GM23338 (cell line): Measurements from ENCODE around the gene MAP3K9. TPM values are rescaled to one million over a fixed set of nuclear protein-coding genes. Genes with fewer than 3 reads are reported as not detected.

Source experiments
- ATAC-seq: fragments of 200-7000 bp; cut with Tn5 transposase; 3 replicates; pipeline ENCODE4 v1.9.1; 2020
- DNase-seq: peaks from one replicate; pipeline ENCODE4 v3.0.0-alpha.2; 2015; ENCODE audit warnings: low spot score
- H2AFZ ChIP-seq: fragments of 200-600 bp; sonication (generic); 2 replicates; pipeline ENCODE4 v1.8.0; 2016; ENCODE audit warnings: antibody characterized with exemption, mild to moderate bottlenecking, moderate library complexity
- H3F3A ChIP-seq: fragments of 200-600 bp; sonication (generic); replicated peaks from 2 replicates; pipeline ENCODE4 v1.8.0; 2017; ENCODE audit warnings: antibody characterized with exemption, mixed run types, low read depth
- H3K27ac ChIP-seq: fragments of 200-600 bp; sonication (generic); 2 replicates; pipeline ENCODE4 v1.6.1; 2016; ENCODE audit warnings: low read depth
- H3K27me3 ChIP-seq: fragments of 200-600 bp; sonication (generic); 2 replicates; pipeline ENCODE4 v1.8.0; 2016; ENCODE audit warnings: mild to moderate bottlenecking, mixed run types, moderate library complexity; ENCODE audit not compliant: insufficient read depth
- H3K36me3 ChIP-seq: fragments of 200-600 bp; sonication (generic); 2 replicates; pipeline ENCODE4 v1.8.0; 2016; ENCODE audit warnings: mild to moderate bottlenecking; ENCODE audit not compliant: insufficient read depth
- H3K4me1 ChIP-seq: fragments of 200-600 bp; sonication (generic); 2 replicates; pipeline ENCODE4 v1.8.0; 2016; ENCODE audit warnings: mild to moderate bottlenecking, moderate library complexity; ENCODE audit not compliant: insufficient read depth
- H3K4me2 ChIP-seq: fragments of 200-600 bp; sonication (generic); 2 replicates; pipeline ENCODE4 v1.7.1; 2017; ENCODE audit warnings: mixed run types
- H3K4me3 ChIP-seq: fragments of 200-600 bp; sonication (generic); 2 replicates; pipeline ENCODE4 v1.6.1; 2016; ENCODE audit warnings: mixed run types
- H3K79me2 ChIP-seq: fragments of 200-600 bp; sonication (generic); replicated peaks from 2 replicates; pipeline ENCODE4 v1.8.0; 2017; ENCODE audit warnings: mild to moderate bottlenecking; ENCODE audit not compliant: insufficient read depth
- H3K9me2 ChIP-seq: fragments of 200-600 bp; sonication (generic); 2 replicates; pipeline ENCODE4 v1.8.0; 2017; ENCODE audit not compliant: insufficient read depth
- H4K20me1 ChIP-seq: fragments of 200-600 bp; sonication (generic); replicated peaks from 2 replicates; pipeline ENCODE4 v1.8.0; 2017; ENCODE audit warnings: mild to moderate bottlenecking; ENCODE audit not compliant: insufficient read depth
- H3K27ac Mint-ChIP-seq: 2 replicates; pipeline ENCODE4 v1.8.0; 2020; ENCODE audit warnings: inconsistent platforms, mild to moderate bottlenecking, moderate library complexity, mixed read lengths
- H3K27me3 Mint-ChIP-seq: 3 replicates; pipeline ENCODE4 v1.8.0; 2022; ENCODE audit warnings: low read depth, mild to moderate bottlenecking, moderate library complexity, mixed read lengths, inconsistent platforms; ENCODE audit not compliant: insufficient read depth, poor library complexity
- H3K36me3 Mint-ChIP-seq: 3 replicates; pipeline ENCODE4 v1.8.0; 2021; ENCODE audit warnings: low read depth, mild to moderate bottlenecking, inconsistent platforms, moderate library complexity, mixed read lengths
- H3K4me1 Mint-ChIP-seq: 3 replicates; pipeline ENCODE4 v1.8.0; 2020; ENCODE audit warnings: mild to moderate bottlenecking, inconsistent platforms, mixed read lengths
- H3K4me3 Mint-ChIP-seq: 3 replicates; pipeline ENCODE4 v1.8.0; 2021; ENCODE audit warnings: moderate library complexity, mild to moderate bottlenecking, inconsistent platforms, mixed read lengths
- H3K9me3 Mint-ChIP-seq: 3 replicates; pipeline ENCODE4 v1.8.0; 2020; ENCODE audit warnings: moderate library complexity, mild to moderate bottlenecking, inconsistent platforms, mixed read lengths
- CREB1 ChIP-seq: fragments of 250-450 bp; sonication (Bioruptor Pico); IDR thresholded peaks from 2 replicates; pipeline ENCODE4 v1.5.0; 2020; ENCODE audit warnings: low read depth, mild to moderate bottlenecking, moderate library complexity
- CTCF ChIP-seq, 2 experiments: fragments of 200-600 bp in 1 of 2; sonication (generic) in 1 of 2; conservative IDR thresholded peaks; 2 replicates each; pipeline versions ENCODE4 v1.5.1 to v1.6.1; 2016 to 2017; ENCODE audit warnings: antibody characterized with exemption in 2 of 2, low read depth in 2 of 2, mild to moderate bottlenecking in 2 of 2, moderate library complexity in 1 of 2
- ETS1 ChIP-seq: IDR thresholded peaks from 2 replicates; pipeline ENCODE4 v1.6.1; 2016; ENCODE audit warnings: antibody characterized with exemption
- EZH2 ChIP-seq: fragments of 200-600 bp; sonication (generic); IDR thresholded peaks from one replicate; pipeline ENCODE4 v1.8.0; 2017; ENCODE audit warnings: antibody characterized with exemption, mild to moderate bottlenecking, low read depth; ENCODE audit not compliant: unreplicated experiment
- EZH2phosphoT487 ChIP-seq: fragments of 200-600 bp; sonication (generic); IDR thresholded peaks from one replicate; pipeline ENCODE4 v1.8.1; 2018; ENCODE audit warnings: antibody characterized with exemption; ENCODE audit not compliant: unreplicated experiment
- JUNB ChIP-seq: IDR thresholded peaks from one replicate; pipeline ENCODE4 v1.6.1; 2016; ENCODE audit warnings: antibody characterized with exemption; ENCODE audit not compliant: unreplicated experiment
- NANOG ChIP-seq: IDR thresholded peaks from 2 replicates; pipeline ENCODE4 v1.6.1; 2016; ENCODE audit warnings: antibody characterized with exemption, borderline replicate concordance
- POLR2AphosphoS5 ChIP-seq: IDR thresholded peaks from 2 replicates; pipeline ENCODE4 v1.6.1; 2016; ENCODE audit warnings: antibody characterized with exemption, low read depth
- STAT1 ChIP-seq: IDR thresholded peaks from one replicate; pipeline ENCODE4 v1.6.1; 2016; ENCODE audit warnings: antibody characterized with exemption; ENCODE audit not compliant: unreplicated experiment
- ZNF114 ChIP-seq: fragments of 250-450 bp; sonication (Bioruptor Pico); IDR thresholded peaks from 2 replicates; pipeline ENCODE4 v1.5.0; 2020; ENCODE audit warnings: mild to moderate bottlenecking, moderate library complexity
- ZNF331 ChIP-seq: fragments of 250-450 bp; sonication (Bioruptor Pico); IDR thresholded peaks from 2 replicates; pipeline ENCODE4 v1.5.0; 2020; ENCODE audit warnings: low read depth, mild to moderate bottlenecking, moderate library complexity
- ZNF462 ChIP-seq: fragments of 250-450 bp; sonication (Bioruptor Pico); IDR thresholded peaks from 2 replicates; pipeline ENCODE4 v1.5.0; 2020; ENCODE audit warnings: mild to moderate bottlenecking, moderate library complexity
- polyA plus RNA-seq: library from polyadenylated mRNA; unstranded; fragments of >200 nt; fragmentation: Nextera tagmentation; extraction: Ambion mirVana; gene quantifications from 2 replicates; pipeline ENCODE4 v1.2.1, GENCODE V29; 2016
- total RNA-seq: library from RNA; depleted of rRNA; stranded (reverse); fragments of >200 nt; shearing (Covaris generic); gene quantifications from 2 replicates; pipeline ENCODE4 v1.2.3, GENCODE V29; 2014
- TF ChIP-seq, protein P1 (sequence below): IDR thresholded peaks from one replicate; pipeline ENCODE4 v1.6.1; 2018; ENCODE audit warnings: antibody characterized with exemption; ENCODE audit not compliant: unreplicated experiment

The MAP3K9 gene
- total and polyA plus RNA-seq, 2 experiments from 2014 or later: 5.3 to 30.8 TPM

- no peak overlapping the region for H2AFZ ChIP-seq
- no peak overlapping the region; the same call in 1 of the 2 replicates for H3K27ac Mint-ChIP-seq
- no peak overlapping the region for H3K27ac ChIP-seq
- H3K4me1 ChIP-seq: no peaks in the 10 kb centered on the region
- H3K9me3 Mint-ChIP-seq: no peaks in the 10 kb centered on the region
- DNase-seq (no peak), ATAC-seq (no peak)
- no peak overlapping the region for H3K4me3 ChIP-seq
- TF ChIP-seq JUNB: no peak
- no peak for TF ChIP-seq POLR2AphosphoS5
- TF ChIP-seq STAT1: no peak
- TF ChIP-seq EZH2phosphoT487: no peak
- no peak for TF ChIP-seq ZNF114 (CRISPR knock-in tag)
- TF ChIP-seq CTCF (conservative IDR thresholded peaks at IDR 0.05; ENCODE audit: low read depth in 2 of 2): no peak
- TF ChIP-seq, protein P1, sequence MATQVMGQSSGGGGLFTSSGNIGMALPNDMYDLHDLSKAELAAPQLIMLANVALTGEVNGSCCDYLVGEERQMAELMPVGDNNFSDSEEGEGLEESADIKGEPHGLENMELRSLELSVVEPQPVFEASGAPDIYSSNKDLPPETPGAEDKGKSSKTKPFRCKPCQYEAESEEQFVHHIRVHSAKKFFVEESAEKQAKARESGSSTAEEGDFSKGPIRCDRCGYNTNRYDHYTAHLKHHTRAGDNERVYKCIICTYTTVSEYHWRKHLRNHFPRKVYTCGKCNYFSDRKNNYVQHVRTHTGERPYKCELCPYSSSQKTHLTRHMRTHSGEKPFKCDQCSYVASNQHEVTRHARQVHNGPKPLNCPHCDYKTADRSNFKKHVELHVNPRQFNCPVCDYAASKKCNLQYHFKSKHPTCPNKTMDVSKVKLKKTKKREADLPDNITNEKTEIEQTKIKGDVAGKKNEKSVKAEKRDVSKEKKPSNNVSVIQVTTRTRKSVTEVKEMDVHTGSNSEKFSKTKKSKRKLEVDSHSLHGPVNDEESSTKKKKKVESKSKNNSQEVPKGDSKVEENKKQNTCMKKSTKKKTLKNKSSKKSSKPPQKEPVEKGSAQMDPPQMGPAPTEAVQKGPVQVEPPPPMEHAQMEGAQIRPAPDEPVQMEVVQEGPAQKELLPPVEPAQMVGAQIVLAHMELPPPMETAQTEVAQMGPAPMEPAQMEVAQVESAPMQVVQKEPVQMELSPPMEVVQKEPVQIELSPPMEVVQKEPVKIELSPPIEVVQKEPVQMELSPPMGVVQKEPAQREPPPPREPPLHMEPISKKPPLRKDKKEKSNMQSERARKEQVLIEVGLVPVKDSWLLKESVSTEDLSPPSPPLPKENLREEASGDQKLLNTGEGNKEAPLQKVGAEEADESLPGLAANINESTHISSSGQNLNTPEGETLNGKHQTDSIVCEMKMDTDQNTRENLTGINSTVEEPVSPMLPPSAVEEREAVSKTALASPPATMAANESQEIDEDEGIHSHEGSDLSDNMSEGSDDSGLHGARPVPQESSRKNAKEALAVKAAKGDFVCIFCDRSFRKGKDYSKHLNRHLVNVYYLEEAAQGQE: no peak
- no peak for TF ChIP-seq EZH2
- no peak for TF ChIP-seq ETS1
- TF ChIP-seq ZNF462 (CRISPR knock-in tag): no peak
- TF ChIP-seq NANOG: no peak
- no peak for TF ChIP-seq ZNF331 (CRISPR knock-in tag)
- no peak for TF ChIP-seq CREB1 (CRISPR knock-in tag)
- H3K79me2 ChIP-seq: peaks cover 55% of the 10 kb centered on the region
- peaks cover 21% of the 10 kb centered on the region for H3K36me3 Mint-ChIP-seq
- no peaks in the 10 kb centered on the region for H3K36me3 ChIP-seq
- no peaks in the 10 kb centered on the region for H3K9me2 ChIP-seq
- no peaks in the 10 kb centered on the region for H3K4me1 Mint-ChIP-seq
- H4K20me1 ChIP-seq: peaks cover 34% of the 10 kb centered on the region
- no peaks in the 10 kb centered on the region for H3F3A ChIP-seq
- no peaks in the 10 kb centered on the region for H3K27me3 ChIP-seq
- H3K4me3 Mint-ChIP-seq: no peak overlapping the region
- H3K4me2 ChIP-seq: no peak overlapping the region
- H3K27me3 Mint-ChIP-seq: no peaks in the 10 kb centered on the region
Observed at GRCh38 chr14:70789961-70790360, 19.4 kb downstream of the MAP3K9 start.
